IPS DF 6.9 (cell line): ENCODE measurements around the gene SSX3.
"Not testable (repeated sequence)": the region's sequence is repeated elsewhere in the genome, so short reads cannot be mapped to it uniquely, and the experiment has no call there.

ENCODE experiments used
- DNase-seq: peaks from one replicate; pipeline ENCODE4 v3.0.0-alpha.2; 2013; ENCODE audit warnings: low read depth, low spot score
- H3K27ac ChIP-seq: one replicate; pipeline ENCODE4 v1.5.1; 2013; ENCODE audit warnings: low read length, control low read depth
- H3K27me3 ChIP-seq: 2 replicates; pipeline ENCODE4 v1.6.1; 2013; ENCODE audit warnings: mild to moderate bottlenecking, low read length; ENCODE audit not compliant: control insufficient read depth, insufficient read depth
- H3K36me3 ChIP-seq: 2 replicates; pipeline ENCODE4 v1.6.1; 2013; ENCODE audit warnings: low read length; ENCODE audit not compliant: control insufficient read depth, insufficient read depth
- H3K4me1 ChIP-seq: 2 replicates; pipeline ENCODE4 v1.6.1; 2013; ENCODE audit warnings: low read length; ENCODE audit not compliant: control insufficient read depth, insufficient read depth
- H3K4me3 ChIP-seq: 2 replicates; pipeline ENCODE4 v1.5.1; 2013; ENCODE audit warnings: mild to moderate bottlenecking, low read length
- H3K9me3 ChIP-seq: 2 replicates; pipeline ENCODE4 v1.6.1; 2013; ENCODE audit warnings: low read length, inconsistent platforms; ENCODE audit not compliant: control insufficient read depth, insufficient read depth
- WGBS: extraction: QIAGEN DNeasy Blood & Tissue Kit; methylation state at CpG from one replicate; pipeline ENCODE4 v1.1.7; 2013; ENCODE audit warnings: mixed read lengths, missing lambda C conversion rate; ENCODE audit not compliant: insufficient read length, insufficient coverage; 5-methylcytosine and 5-hydroxymethylcytosine counted together

SSX3 gene, protein sequence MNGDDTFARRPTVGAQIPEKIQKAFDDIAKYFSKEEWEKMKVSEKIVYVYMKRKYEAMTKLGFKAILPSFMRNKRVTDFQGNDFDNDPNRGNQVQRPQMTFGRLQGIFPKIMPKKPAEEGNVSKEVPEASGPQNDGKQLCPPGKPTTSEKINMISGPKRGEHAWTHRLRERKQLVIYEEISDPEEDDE

DNA sequence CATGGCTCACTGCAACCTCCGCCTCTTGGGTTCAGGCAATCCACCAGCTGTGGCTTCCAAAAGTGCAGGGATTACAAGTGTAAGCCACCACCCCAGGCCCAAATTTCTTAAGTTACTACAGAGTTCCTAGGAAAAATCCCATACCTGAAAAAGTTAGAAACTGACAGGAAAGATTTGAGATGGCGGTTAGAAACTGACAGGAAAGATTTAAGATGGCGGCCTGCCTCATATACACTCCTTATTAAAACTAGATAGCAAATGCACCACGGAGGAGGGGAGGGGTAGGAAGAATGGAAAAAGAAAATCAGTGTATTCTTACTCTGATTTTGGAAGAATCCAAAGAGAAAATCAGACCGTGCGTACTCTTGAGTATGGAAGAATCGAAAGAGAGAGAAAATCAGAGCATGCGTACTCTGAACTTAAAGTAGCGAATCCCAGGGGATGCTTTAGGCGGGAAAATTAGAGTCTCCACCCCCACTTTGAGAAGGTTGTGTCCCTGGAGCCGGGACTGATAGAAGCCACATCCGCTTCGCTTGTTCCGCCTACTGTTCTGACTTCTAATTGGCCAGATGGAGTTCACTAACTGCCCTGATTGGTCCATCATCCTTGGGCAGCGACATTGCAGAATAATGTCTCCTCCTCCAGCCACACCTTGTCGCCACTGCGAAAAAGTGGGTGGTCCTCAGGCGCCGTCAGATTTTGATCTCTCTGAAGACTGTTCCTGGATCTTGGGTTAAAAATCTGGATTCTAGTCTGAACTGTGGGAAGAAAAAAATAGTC is at the start of gene SSX3:
SSX3 (minus strand) TSS at position 389 of the 780 bp plus-strand sequence. CDS start 1,454 bp downstream, outside the sequence.
- not testable (repeated sequence) for H3K4me1 ChIP-seq, H3K27ac ChIP-seq, DNase-seq, H3K9me3 ChIP-seq, H3K4me3 ChIP-seq, H3K27me3 ChIP-seq, H3K36me3 ChIP-seq
- no CpG with 5 or more reads among the region's 19 CpGs for WGBS

DNA sequence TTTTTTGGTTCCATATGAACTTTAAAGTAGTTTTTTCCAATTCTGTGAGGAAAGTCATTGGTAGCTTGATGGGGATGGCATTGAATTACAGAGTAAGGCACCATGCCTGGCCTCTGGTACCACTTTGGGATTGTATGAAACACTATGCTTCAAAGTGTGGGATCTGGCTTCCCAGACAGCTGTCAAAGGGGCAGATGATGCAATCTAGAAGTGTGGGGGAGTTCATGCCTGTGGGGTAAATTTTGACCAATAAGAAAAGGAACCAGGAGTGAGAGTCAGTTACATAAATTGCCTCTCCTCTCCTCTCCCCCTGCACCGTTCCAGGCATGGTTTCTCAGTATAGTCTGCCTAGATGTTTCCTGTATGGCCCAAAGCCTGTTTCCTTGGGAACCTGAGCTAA is 41.3 kb upstream of the SSX3 start:
- H3K4me3 ChIP-seq, H3K27ac ChIP-seq, H3K36me3 ChIP-seq, DNase-seq, H3K9me3 ChIP-seq, H3K27me3 ChIP-seq, H3K4me1 ChIP-seq: not testable (repeated sequence)
- no CpG with 5 or more reads among the region's 1 CpG for WGBS

DNA sequence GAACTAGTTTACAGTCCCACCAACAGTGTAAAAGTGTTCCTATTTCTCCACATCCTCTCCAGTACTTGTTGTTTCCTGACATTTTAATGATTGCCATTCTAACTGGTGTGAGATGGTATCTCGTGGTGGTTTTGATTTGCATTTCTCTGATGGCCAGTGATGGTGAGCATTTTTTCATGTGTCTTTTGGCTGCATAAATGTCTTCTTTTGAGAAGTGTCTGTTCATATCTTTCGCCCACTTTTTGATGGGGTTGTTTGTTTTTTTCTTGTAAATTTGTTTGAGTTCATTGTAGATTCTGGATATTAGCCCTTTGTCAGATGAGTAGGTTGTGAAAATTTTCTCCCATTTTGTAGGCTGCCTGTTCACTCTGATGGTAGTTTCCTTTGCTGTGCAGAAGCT is 40.4 kb upstream of the SSX3 start:
- H3K4me1 ChIP-seq, H3K36me3 ChIP-seq, DNase-seq, H3K27ac ChIP-seq, H3K9me3 ChIP-seq, H3K27me3 ChIP-seq, H3K4me3 ChIP-seq: not testable (repeated sequence)
- no CpG with 5 or more reads among the region's 2 CpGs for WGBS

DNA sequence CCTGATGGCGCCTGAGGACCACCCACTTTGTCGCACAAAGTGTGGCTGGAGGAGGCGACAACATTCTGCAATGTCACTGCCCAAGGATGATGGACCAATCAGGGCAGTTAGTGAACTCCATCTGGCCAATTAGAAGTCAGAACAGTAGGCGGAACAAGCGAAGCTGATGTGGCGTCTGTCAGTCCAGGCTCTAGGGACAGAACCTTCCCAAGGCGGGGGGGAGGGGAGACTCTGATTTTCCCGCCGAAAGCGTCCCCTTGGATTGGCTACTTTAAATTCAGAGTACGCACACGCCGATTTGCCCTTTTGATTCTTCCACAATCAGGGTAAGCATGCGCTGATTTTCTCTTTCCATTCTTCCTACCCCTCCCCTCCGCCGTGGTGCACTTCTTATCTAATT is 26.7 kb upstream of the SSX3 start, which contains the start of gene SSX4:
SSX4 (plus strand) TSS at position 301 of the 400 bp plus-strand sequence. CDS start 515 bp downstream, outside the sequence.
- not testable (repeated sequence) for H3K9me3 ChIP-seq, DNase-seq, H3K4me1 ChIP-seq, H3K4me3 ChIP-seq, H3K27ac ChIP-seq, H3K27me3 ChIP-seq, H3K36me3 ChIP-seq
- WGBS, result no CpG with 5 or more reads among the region's 16 CpGs

DNA sequence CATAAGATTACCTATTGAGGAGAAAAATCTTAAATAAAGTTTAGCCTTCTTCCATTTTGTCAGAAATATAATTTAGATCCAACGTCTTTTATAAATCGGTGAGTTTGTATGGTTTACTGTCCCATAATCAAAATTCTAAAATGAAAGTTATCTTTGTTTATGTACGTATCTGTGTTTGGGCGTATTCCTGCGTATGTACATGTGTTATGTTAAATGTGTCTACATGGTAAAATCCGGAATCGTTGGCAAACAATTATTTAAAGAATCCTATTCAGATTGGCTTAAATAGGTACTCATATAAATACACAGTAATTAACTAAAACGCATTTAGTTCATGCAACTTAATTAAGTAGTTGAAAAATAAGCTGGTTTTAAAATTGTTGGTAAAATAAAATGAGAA is 13.9 kb upstream of the SSX3 start:
- DNase-seq, H3K4me3 ChIP-seq, H3K27ac ChIP-seq, H3K9me3 ChIP-seq, H3K36me3 ChIP-seq, H3K27me3 ChIP-seq, H3K4me1 ChIP-seq: not testable (repeated sequence)
- WGBS, result no CpG with 5 or more reads among the region's 8 CpGs

GRCh38 chrX:48367717-48368408 is 11.4 kb upstream of the SSX3 start:
- DNase-seq, H3K27ac ChIP-seq, H3K27me3 ChIP-seq, H3K9me3 ChIP-seq, H3K4me3 ChIP-seq, H3K4me1 ChIP-seq, H3K36me3 ChIP-seq: not testable (repeated sequence)
- no CpG with 5 or more reads among the region's 12 CpGs for WGBS

DNA sequence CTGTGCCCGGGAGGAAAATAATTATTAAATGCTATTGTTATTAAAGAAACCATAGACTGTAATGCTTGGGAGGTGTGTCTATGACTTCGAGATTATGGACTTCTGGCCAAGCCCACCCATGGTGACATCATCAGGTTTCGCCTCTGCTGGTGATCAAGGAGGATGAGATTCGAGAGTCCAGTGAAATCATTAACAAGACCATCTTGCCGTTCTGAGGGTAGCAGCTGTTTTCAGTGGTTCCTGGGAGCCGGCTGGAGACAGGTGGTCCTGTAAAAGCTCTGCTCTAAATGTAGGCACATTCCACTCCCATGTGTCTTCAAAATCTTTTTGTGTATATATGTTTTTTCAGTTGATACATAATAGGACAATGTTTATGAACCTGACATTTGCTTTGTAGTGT is 2.8 kb upstream of the SSX3 start:
- not testable (repeated sequence) for DNase-seq, H3K4me1 ChIP-seq, H3K27ac ChIP-seq, H3K4me3 ChIP-seq, H3K9me3 ChIP-seq, H3K27me3 ChIP-seq, H3K36me3 ChIP-seq
- WGBS, result no CpG with 5 or more reads among the region's 6 CpGs

DNA sequence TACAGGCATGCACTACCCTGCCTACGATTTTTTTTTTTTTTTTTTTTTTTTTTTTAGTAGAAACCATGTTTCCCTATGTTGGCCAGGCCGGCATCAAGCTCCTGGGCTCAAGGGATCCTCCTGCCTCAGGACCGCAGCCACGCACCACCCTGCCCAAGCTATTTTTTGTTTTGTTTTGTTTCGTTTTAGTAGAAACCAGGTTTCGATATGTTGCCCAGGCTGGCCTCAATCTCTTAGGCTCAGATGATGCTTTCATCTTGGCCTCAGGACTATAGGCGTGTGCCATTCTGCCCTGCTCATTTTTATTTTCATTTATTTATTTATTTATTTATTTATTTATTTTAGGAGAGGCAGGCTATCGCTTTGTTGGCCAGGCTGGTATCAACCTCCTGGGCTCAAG is 1.2 kb upstream of the SSX3 start:
- no peak overlapping the region for H3K4me3 ChIP-seq
- H3K27ac ChIP-seq, result no peak overlapping the region
- no peaks in the 10 kb centered on the region for H3K4me1 ChIP-seq
- H3K36me3 ChIP-seq, result no peaks in the 10 kb centered on the region
- no peaks in the 10 kb centered on the region for H3K9me3 ChIP-seq
- no CpG with 5 or more reads among the region's 8 CpGs for WGBS
- no peak for DNase-seq
- no peaks in the 10 kb centered on the region for H3K27me3 ChIP-seq

DNA sequence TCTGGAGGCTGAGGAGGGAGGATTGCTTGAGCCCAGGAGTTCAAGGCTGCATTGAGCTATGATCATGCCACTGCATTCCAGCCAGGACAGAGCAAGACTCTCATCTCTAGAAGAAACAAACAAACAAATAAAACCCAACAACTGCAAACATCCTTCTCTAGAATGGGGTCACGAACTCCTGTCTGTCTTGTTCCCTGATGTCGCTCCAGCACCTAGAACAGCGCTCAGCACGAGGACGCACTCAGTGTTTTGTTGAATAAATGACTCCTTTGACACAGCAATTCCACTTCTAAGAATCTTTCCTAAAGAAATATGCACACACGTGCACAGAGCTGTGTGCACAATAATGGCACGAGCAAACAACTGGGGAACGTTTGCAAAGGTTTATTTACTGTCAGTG is 10.4 kb downstream of the SSX3 start:
- not testable (repeated sequence) for H3K27me3 ChIP-seq, H3K4me3 ChIP-seq, H3K9me3 ChIP-seq, H3K4me1 ChIP-seq, DNase-seq, H3K27ac ChIP-seq, H3K36me3 ChIP-seq
- WGBS, result no CpG with 5 or more reads among the region's 8 CpGs

- not testable (repeated sequence) for H3K27me3 ChIP-seq, H3K4me3 ChIP-seq, H3K36me3 ChIP-seq, H3K9me3 ChIP-seq, H3K27ac ChIP-seq, DNase-seq, H3K4me1 ChIP-seq
- WGBS, result no CpG with 5 or more reads among the region's 2 CpGs
Observed at GRCh38 chrX:48313996-48314395, 42.5 kb downstream of the SSX3 start.
